ENCODE measurements around the gene C8G. TPM values are rescaled to one million over a fixed set of nuclear protein-coding genes. Genes with fewer than 3 reads are reported as not detected.

Gene C8G
- total and polyA plus RNA-seq, 2 of the 4 experiments (the other 2 are of a cell fraction): 0.80 TPM; not detected in 1

GRCh38 chr9:136898483-136899100 lies 46.5 kb upstream of the C8G start:
- H3K79me1 ChIP-seq (ENCODE audit: low read depth in 1 of 2, low read length in 2 of 2): peaks cover 22 to 73% of the 10 kb centered on the region in 2 experiments
- H3K27me3 ChIP-seq (ENCODE audit: control insufficient read depth, insufficient read depth, low read length): no peaks in the 10 kb centered on the region
- no peak overlapping the region for H3K9ac ChIP-seq (ENCODE audit: low read depth, low read length)
- dilution Hi-C loops (cut with HindIII; ENCODE audit: low sequenced_read_pairs, unreplicated experiment) (no loop called here), intact Hi-C loops (cut with micrococcal nuclease) (no loop called here), in situ Hi-C loops (cut with MboI; ENCODE audit: low sequenced_read_pairs) (no loop called here)
- H4K5ac ChIP-seq (ENCODE audit: low read depth, low read length): no peak overlapping the region
- no peak overlapping the region for H2BK20ac ChIP-seq (ENCODE audit: low read depth, low read length)
- no peak overlapping the region for H3K27ac ChIP-seq (ENCODE audit: insufficient read depth, low read length)
- no peaks in the 10 kb centered on the region for H3K9me3 ChIP-seq (ENCODE audit: control insufficient read depth, insufficient read depth, low read length)
- 98% methylated on average over 9 of the region's 21 CpGs; no CpG with 5 or more reads in 1 of the 2 experiments for WGBS, 2 experiments (ENCODE audit: extremely low coverage in 2 of 2, insufficient read length in 1 of 2)
- no peak overlapping the region for H2BK5ac ChIP-seq (ENCODE audit: low read depth, low read length, poor library complexity, severe bottlenecking)
- peaks cover 15% of the 10 kb centered on the region for H3K4me1 ChIP-seq (ENCODE audit: control insufficient read depth, insufficient read depth, low read length)
- DNase-seq (no peak), ATAC-seq (ENCODE audit: low read depth) (no peak)
- no peak overlapping the region for H4K91ac ChIP-seq (ENCODE audit: insufficient read depth, low read depth, low read length)
- peaks cover 4% of the 10 kb centered on the region for H4K20me1 ChIP-seq (ENCODE audit: insufficient read depth, low read length)
- ChIA-PET CTCF (interaction anchor here (0.6 kb wide), 1 partner anchor 423 kb away, joined by 3 read pairs; no protein-coding TSS in a partner anchor), POLR2A (ENCODE audit: unreplicated experiment) (no interaction called here)
- H3K56ac ChIP-seq (ENCODE audit: extremely low read depth, insufficient read depth, low read length): no peak overlapping the region
- H3K18ac ChIP-seq (ENCODE audit: low read depth, low read length): no peak overlapping the region
- H3K23ac ChIP-seq (ENCODE audit: low read depth, low read length): no peak overlapping the region
- H4K8ac ChIP-seq (ENCODE audit: low read depth in 2 of 2, low read length in 2 of 2): no peak overlapping the region
- TF ChIP-seq USF2 (IDR thresholded peaks at IDR 0.05; ENCODE audit: low read depth, low read length) (no peak), MAFK (IDR thresholded peaks at IDR 0.05; ENCODE audit: low read depth, low read length) (no peak), CEBPB (IDR thresholded peaks at IDR 0.05; ENCODE audit: low read depth, low read length) (no peak), FOS (IDR thresholded peaks at IDR 0.05; ENCODE audit: low read depth, low read length) (no peak), RCOR1 (IDR thresholded peaks at IDR 0.05; ENCODE audit: insufficient replicate concordance, low read length) (no peak), SMC3 (IDR thresholded peaks at IDR 0.05; ENCODE audit: low read depth, low read length) (no peak), MXI1 (IDR thresholded peaks at IDR 0.05; ENCODE audit: borderline replicate concordance, low read depth, low read length) (no peak), CHD1 (IDR thresholded peaks at IDR 0.05; ENCODE audit: low read depth, low read length) (no peak), RFX5 (IDR thresholded peaks at IDR 0.05; ENCODE audit: low read depth, low read length) (no peak), CTCF (conservative IDR thresholded peaks at IDR 0.05; ENCODE audit: low read depth, low read length) (no peak), BHLHE40 (IDR thresholded peaks at IDR 0.05; ENCODE audit: low read depth, low read length) (no peak), POLR2A (IDR thresholded peaks at IDR 0.05; ENCODE audit: low read depth, low read length) (no peak), NFE2L2 (IDR thresholded peaks at IDR 0.05; ENCODE audit: low read depth, low read length) (no peak), ELK1 (IDR thresholded peaks at IDR 0.05; ENCODE audit: borderline replicate concordance, low read depth, low read length) (no peak)
- no TSS peak for BruUV-seq (replicated peaks)
- peaks cover 16% of the 10 kb centered on the region for H3K36me3 ChIP-seq (ENCODE audit: control insufficient read depth, insufficient read depth, low read length)
- no peak overlapping the region for H2AK5ac ChIP-seq (ENCODE audit: low read depth, low read length)
- no peak overlapping the region for H3K4ac ChIP-seq (ENCODE audit: low read depth, low read length)
- no peak overlapping the region for H3K4me3 ChIP-seq (ENCODE audit: insufficient read depth, low read depth, low read length)
- H2AK9ac ChIP-seq (replicated peaks; ENCODE audit: low read depth, low read length, poor library complexity): no peak overlapping the region
- H2BK120ac ChIP-seq (ENCODE audit: low read depth, low read length): no peak overlapping the region
- no peak overlapping the region for H2AFZ ChIP-seq (replicated peaks; ENCODE audit: low read length, poor library complexity)
- H2BK15ac ChIP-seq (ENCODE audit: low read depth, low read length): no peak overlapping the region
- H3K9me1 ChIP-seq (ENCODE audit: insufficient read depth, low read length): peaks cover 14% of the 10 kb centered on the region; the same call in 1 of the 2 replicates
- H3K4me2 ChIP-seq (ENCODE audit: low read depth, low read length): no peak overlapping the region
- H3K14ac ChIP-seq (replicated peaks; ENCODE audit: low read depth, low read length): no peak overlapping the region

Data from IMR-90 (cell line).